Progenitor cell of endocrine pancreas (in vitro differentiated cells): ENCODE measurements around the gene FDXR. TPM values are rescaled to one million over a fixed set of nuclear protein-coding genes. Genes with fewer than 3 reads are reported as not detected.

Experiments used
- DNase-seq: peaks from one replicate; pipeline ENCODE4 v3.0.0; 2021; ENCODE audit warnings: low spot score; ENCODE audit not compliant: unreplicated experiment
- H3K27ac Mint-ChIP-seq: 2 replicates; pipeline ENCODE4 v1.8.0; 2021; ENCODE audit warnings: mild to moderate bottlenecking, moderate library complexity, mixed read lengths
- H3K27me3 Mint-ChIP-seq: 2 replicates; pipeline ENCODE4 v1.8.0; 2021; ENCODE audit warnings: mixed read lengths
- H3K36me3 Mint-ChIP-seq: 2 replicates; pipeline ENCODE4 v1.8.0; 2022; ENCODE audit warnings: mixed read lengths; ENCODE audit not compliant: insufficient read depth
- H3K4me1 Mint-ChIP-seq: 2 replicates; pipeline ENCODE4 v1.8.0; 2021; ENCODE audit warnings: low read depth, mixed read lengths
- H3K4me3 Mint-ChIP-seq: 2 replicates; pipeline ENCODE4 v1.8.0; 2021; ENCODE audit warnings: low read depth, mild to moderate bottlenecking, moderate library complexity, mixed read lengths
- H3K9me3 Mint-ChIP-seq: 2 replicates; pipeline ENCODE4 v1.8.0; 2021; ENCODE audit warnings: low read depth, mixed read lengths
- CTCF ChIP-seq: fragments of 200-600 bp; sonication (generic); IDR thresholded peaks from one replicate; pipeline ENCODE4 v1.5.0; 2021; ENCODE audit warnings: antibody characterized with exemption, mild to moderate bottlenecking; ENCODE audit not compliant: unreplicated experiment
- total RNA-seq: library from RNA; stranded (reverse); gene quantifications from 2 replicates; pipeline ENCODE4 v1.2.1, GENCODE V29; 2021

Gene FDXR
- total RNA-seq, 1 donor from 2014 or later: 18.2 TPM

- no peak for TF ChIP-seq CTCF
Measured at GRCh38 chr17:74815067-74815466, 57.7 kb downstream of the FDXR start.

GRCh38 chr17:74814453-74814852 is 58.3 kb downstream of the FDXR start:
- no peak overlapping the region for H3K27ac Mint-ChIP-seq
- H3K9me3 Mint-ChIP-seq: no peaks in the 10 kb centered on the region
- no peaks in the 10 kb centered on the region for H3K4me1 Mint-ChIP-seq
- no peaks in the 10 kb centered on the region for H3K27me3 Mint-ChIP-seq
- TF ChIP-seq CTCF: no peak
- H3K36me3 Mint-ChIP-seq: peaks cover 4% of the 10 kb centered on the region
- no peak for DNase-seq
- no peak overlapping the region for H3K4me3 Mint-ChIP-seq

More at GRCh38 chr17:74815067-74815466, 57.7 kb downstream of the FDXR start:
- Mint-ChIP-seq H3K36me3 (peaks cover 4% of the 10 kb centered on the region), H3K4me3 (no peak overlapping the region), H3K27ac (no peak overlapping the region), H3K27me3 (no peaks in the 10 kb centered on the region), H3K4me1 (no peaks in the 10 kb centered on the region), H3K9me3 (no peaks in the 10 kb centered on the region)
- DNase-seq: no peak

Other genes with a start within 250 kb of the FDXR start
- gene CD300E, start 249.3 kb downstream of the FDXR start, total RNA-seq: not detected in 2 replicates
- not detected in 2 replicates for gene CD300LF, start 160.1 kb downstream of the FDXR start, total RNA-seq
- 3.2 TPM in 2 replicates for gene RAB37, start 135.7 kb downstream of the FDXR start, total RNA-seq
- 135 and 143 TPM in 2 replicates for gene NHERF1, start 124.4 kb downstream of the FDXR start, total RNA-seq
- gene NAT9, start 96.6 kb downstream of the FDXR start, total RNA-seq: 59.6 and 60.2 TPM in 2 replicates
- 0.57 and 0.84 TPM in 2 replicates for gene GRIN2C, start 13.1 kb downstream of the FDXR start, total RNA-seq
- 0.14 and 0.42 TPM in 2 replicates for gene FADS6, start 20.6 kb upstream of the FDXR start, total RNA-seq
- 0.18 and 0.19 TPM in 2 replicates for gene USH1G, start 50.3 kb upstream of the FDXR start, total RNA-seq
- gene OTOP2, start 51.3 kb upstream of the FDXR start, total RNA-seq: not detected in 2 replicates
- 0.57 and 0.67 TPM in 2 replicates for gene OTOP3, start 62.9 kb upstream of the FDXR start, total RNA-seq
- 94.2 and 101 TPM in 2 replicates for gene HID1, start 99.8 kb upstream of the FDXR start, total RNA-seq
- gene CDR2L, start 114.6 kb upstream of the FDXR start, total RNA-seq: 17.2 and 17.8 TPM in 2 replicates
- 26.5 and 26.8 TPM in 2 replicates for gene MRPL58, start 139.7 kb upstream of the FDXR start, total RNA-seq
- gene ATP5PD, start 174.0 kb upstream of the FDXR start, total RNA-seq: 160 and 163 TPM in 2 replicates
- 24.9 and 27.1 TPM in 2 replicates for gene KCTD2, start 174.2 kb upstream of the FDXR start, total RNA-seq
- 16.0 and 16.9 TPM in 2 replicates for gene SLC16A5, start 215.0 kb upstream of the FDXR start, total RNA-seq
- 16.7 and 16.9 TPM in 2 replicates for gene ARMC7, start 237.0 kb upstream of the FDXR start, total RNA-seq